A549 (cell line): Measurements from ENCODE around the gene FSTL4.

ENCODE experiments used
- HEYL ChIP-seq: fragments of 250-450 bp; sonication (Bioruptor Pico); IDR thresholded peaks from 2 replicates; pipeline ENCODE4 v1.8.0; 2021; ENCODE audit warnings: mild to moderate bottlenecking, moderate library complexity
- NR3C1 ChIP-seq: fragments of >200 bp; sonication (Bioruptor Twin); formaldehyde crosslinking; IDR thresholded peaks from 3 replicates; pipeline ENCODE4 v1.6.1; 2017
- RFX5 ChIP-seq: fragments of 450-650 bp; IDR thresholded peaks from 2 replicates; pipeline ENCODE4 v1.7.1; 2014; ENCODE audit warnings: antibody characterized with exemption, mild to moderate bottlenecking, moderate library complexity

- TF ChIP-seq NR3C1 = no peak
- TF ChIP-seq HEYL = no peak
- no peak for TF ChIP-seq RFX5
Observed at GRCh38 chr5:133256276-133256675, 356.1 kb downstream of the FSTL4 start.
